Testis (tissue), 2 donors: Measurements from ENCODE around the gene ABCC11.

ENCODE experiments used
- POLR2A ChIP-seq: fragments of 450-650 bp; IDR thresholded peaks from one replicate; pipeline ENCODE4 v1.6.1; 2017; ENCODE audit warnings: antibody characterized with exemption, mild to moderate bottlenecking, moderate library complexity
- TF ChIP-seq, protein P1 (sequence below), 3 experiments: fragments of 450-650 bp in 2 of 3; fragments of 200-600 bp in 1 of 3; sonication (generic) in 1 of 3; IDR thresholded peaks; one replicate each; pipeline ENCODE4 v1.5.1; 2016 to 2019; ENCODE audit warnings: antibody characterized with exemption in 3 of 3, mild to moderate bottlenecking in 2 of 3, moderate library complexity in 1 of 3

DNA sequence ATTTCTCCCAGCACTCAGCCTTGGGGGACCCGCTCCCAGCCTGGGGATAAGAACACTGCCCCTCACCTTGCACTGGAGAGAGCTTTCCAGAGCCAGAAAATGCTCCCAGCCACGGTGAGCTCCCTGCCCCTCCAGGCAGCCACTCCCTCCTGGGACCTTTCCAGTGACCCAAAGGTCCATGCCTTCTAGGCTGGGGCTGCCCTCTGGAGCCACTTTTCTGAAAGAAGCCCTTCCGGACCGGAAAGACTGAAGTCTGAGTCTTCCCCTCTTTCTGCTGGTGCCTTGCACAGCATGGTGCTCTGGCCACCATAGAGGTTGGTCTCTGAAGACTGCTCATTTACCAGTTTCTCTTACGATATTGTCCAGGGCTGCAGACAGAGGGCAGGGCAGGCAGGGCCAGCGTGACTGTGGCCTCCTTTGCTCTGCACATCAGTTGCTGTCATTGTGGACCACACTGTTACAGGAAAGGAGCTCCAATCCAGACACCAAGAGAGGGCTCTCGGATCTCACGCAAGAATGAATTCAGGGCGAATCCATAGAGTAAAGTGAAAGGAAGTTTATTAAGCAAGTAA, 84.4 kb downstream of the ABCC11 start:
- TF ChIP-seq, protein P1, sequence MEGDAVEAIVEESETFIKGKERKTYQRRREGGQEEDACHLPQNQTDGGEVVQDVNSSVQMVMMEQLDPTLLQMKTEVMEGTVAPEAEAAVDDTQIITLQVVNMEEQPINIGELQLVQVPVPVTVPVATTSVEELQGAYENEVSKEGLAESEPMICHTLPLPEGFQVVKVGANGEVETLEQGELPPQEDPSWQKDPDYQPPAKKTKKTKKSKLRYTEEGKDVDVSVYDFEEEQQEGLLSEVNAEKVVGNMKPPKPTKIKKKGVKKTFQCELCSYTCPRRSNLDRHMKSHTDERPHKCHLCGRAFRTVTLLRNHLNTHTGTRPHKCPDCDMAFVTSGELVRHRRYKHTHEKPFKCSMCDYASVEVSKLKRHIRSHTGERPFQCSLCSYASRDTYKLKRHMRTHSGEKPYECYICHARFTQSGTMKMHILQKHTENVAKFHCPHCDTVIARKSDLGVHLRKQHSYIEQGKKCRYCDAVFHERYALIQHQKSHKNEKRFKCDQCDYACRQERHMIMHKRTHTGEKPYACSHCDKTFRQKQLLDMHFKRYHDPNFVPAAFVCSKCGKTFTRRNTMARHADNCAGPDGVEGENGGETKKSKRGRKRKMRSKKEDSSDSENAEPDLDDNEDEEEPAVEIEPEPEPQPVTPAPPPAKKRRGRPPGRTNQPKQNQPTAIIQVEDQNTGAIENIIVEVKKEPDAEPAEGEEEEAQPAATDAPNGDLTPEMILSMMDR (IDR thresholded peaks at IDR 0.05): no peak
- TF ChIP-seq POLR2A: no peak
